Muscle layer of duodenum (tissue), 2 donors: ENCODE data around the gene TRIOBP.
A peak's percentile ranks its signal among the peaks of the same experiment; 100 is the strongest.
"Not testable (repeated sequence)": the region's sequence is repeated elsewhere in the genome, so short reads cannot be mapped to it uniquely, and the experiment has no call there.

Experiments used
- H3K27ac ChIP-seq: one replicate; pipeline ENCODE4 v1.7.0; 2013; ENCODE audit warnings: mild to moderate bottlenecking, low read length
- H3K27me3 ChIP-seq: one replicate; pipeline ENCODE4 v1.7.0; 2013; ENCODE audit warnings: low read depth, mild to moderate bottlenecking, control low read depth, low read length
- H3K36me3 ChIP-seq, 2 donors: one replicate each; pipeline ENCODE4 v1.7.0; 2013; ENCODE audit warnings: low read length in 2 of 2, control low read depth in 1 of 2, mild to moderate bottlenecking in 1 of 2; ENCODE audit not compliant: insufficient read depth in 2 of 2, control insufficient read depth in 1 of 2
- H3K4me1 ChIP-seq, 2 donors: one replicate each; pipeline ENCODE4 v1.7.0; 2013; ENCODE audit warnings: low read length in 2 of 2, mild to moderate bottlenecking in 2 of 2, control low read depth in 1 of 2, moderate library complexity in 1 of 2; ENCODE audit not compliant: insufficient read depth in 2 of 2, control insufficient read depth in 1 of 2
- H3K4me3 ChIP-seq, 2 donors: one replicate each; pipeline ENCODE4 v1.7.0; 2013; ENCODE audit warnings: low read length in 2 of 2, low read depth in 1 of 2, mild to moderate bottlenecking in 1 of 2
- H3K9me3 ChIP-seq, 2 donors: one replicate each; pipeline ENCODE4 v1.7.0; 2013; ENCODE audit warnings: low read length in 2 of 2, control low read depth in 1 of 2, mild to moderate bottlenecking in 1 of 2; ENCODE audit not compliant: control insufficient read depth in 1 of 2
- donor health status: healthy.

TRIOBP gene

DNA sequence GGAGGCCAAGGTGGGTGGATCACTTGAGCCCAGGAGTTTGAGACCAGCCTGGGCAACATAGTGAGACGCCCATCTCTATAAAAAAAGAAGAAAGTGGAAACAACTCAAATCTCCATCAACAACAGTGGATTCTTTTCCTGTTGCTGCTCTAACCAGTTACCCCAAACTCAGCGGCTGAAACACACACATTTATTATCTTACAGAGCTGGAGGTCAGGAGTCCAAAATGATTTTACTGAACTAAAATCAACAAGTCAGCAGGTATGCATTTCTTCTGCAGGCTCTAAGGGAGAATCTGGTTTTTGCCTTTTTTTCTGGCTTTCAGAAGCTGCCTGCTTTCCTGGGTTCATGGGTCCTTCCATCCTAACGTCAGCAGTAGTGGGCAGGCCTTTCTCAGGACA, 99.2 kb downstream of the TRIOBP start:
- no peaks in the 10 kb centered on the region for H3K4me1 ChIP-seq
- H3K36me3 ChIP-seq: no peaks in the 10 kb centered on the region
- no peaks in the 10 kb centered on the region for H3K9me3 ChIP-seq
- no peak overlapping the region for H3K4me3 ChIP-seq
- H3K27me3 ChIP-seq: no peaks in the 10 kb centered on the region
- no peak overlapping the region for H3K27ac ChIP-seq

- H3K27ac ChIP-seq, H3K4me3 ChIP-seq, H3K36me3 ChIP-seq, H3K9me3 ChIP-seq, H3K27me3 ChIP-seq, H3K4me1 ChIP-seq: not testable (repeated sequence)
Observed at GRCh38 chr22:37797259-37797658, 100.4 kb downstream of the TRIOBP start.

DNA sequence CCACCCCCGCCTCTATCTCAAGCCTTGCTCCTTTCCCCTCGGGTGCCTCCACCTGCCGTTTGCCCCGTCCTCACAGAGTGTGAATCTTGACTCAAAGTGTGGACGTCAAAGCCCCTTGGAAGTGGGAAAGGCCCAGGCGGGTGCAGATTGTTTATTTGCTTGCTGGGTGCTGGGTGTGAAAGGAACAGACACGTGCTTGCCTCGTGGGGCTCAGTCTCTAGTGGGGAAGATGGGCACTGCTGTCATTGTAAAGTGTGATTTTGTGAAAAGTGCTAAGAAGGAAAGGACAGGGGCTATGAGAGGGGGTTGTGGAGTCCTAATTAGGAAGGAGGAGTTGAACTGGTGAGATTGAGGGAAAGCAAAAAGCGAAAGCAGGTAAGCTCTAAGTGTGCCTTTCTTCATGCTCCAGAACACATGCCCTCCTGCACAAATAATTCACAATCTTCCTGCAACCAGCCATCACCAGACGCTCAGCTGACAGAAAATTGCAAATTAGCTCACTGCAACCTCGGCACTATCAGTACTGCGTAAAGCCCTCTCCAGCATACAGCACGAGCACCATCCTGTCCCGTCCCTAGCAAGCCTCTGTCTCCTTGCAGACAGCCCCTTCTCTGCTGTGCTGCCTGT, 101.1 kb downstream of the TRIOBP start:
- Histone ChIP-seq H3K27me3 (no peaks in the 10 kb centered on the region), H3K36me3 (no peaks in the 10 kb centered on the region), H3K4me3 (no peak overlapping the region), H3K27ac (no peak overlapping the region), H3K4me1 (peaks cover 0 to 10% of the 10 kb centered on the region in 2 donors), H3K9me3 (no peaks in the 10 kb centered on the region)

DNA sequence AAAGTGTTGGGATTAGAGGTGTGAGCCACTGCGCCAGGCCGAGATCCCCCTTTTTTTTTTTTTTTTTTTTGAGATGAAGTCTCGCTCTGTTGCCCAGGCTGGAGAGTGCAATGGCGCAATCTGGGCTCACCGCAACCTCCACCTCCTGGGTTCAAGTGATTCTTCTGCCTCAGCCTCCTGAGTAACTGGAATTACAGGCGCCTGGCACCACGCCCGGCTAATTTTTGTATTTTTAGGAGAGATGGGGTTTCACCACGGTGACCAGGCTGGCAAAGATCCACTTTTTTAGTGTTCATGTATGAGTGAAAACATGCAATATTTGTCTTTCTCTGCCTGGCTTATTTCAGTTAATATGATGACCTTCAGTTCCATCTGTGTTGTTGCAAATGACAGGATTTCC, 103.1 kb downstream of the TRIOBP start:
- not testable (repeated sequence) for H3K27me3 ChIP-seq, H3K4me3 ChIP-seq, H3K27ac ChIP-seq, H3K36me3 ChIP-seq, H3K9me3 ChIP-seq
- H3K4me1 ChIP-seq: peaks cover 0 to 12% of the 10 kb centered on the region in 2 donors

DNA sequence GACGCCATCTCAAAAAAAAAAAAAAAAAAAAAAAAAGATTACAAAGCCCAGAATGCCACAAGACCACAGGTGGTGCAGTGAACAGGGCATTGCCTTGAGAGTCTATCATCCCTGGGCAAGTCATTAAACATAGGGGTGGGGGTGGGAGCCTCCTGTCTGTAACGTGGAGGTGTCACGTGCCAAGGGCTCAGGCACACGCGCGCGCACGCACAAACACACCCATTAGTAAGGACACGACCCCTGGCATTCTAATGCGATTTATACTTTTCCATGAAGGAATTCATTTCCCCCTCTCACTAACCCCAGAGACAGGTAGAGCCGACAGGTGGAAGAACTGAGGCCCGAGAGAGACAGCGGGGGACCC, 105.1 kb downstream of the TRIOBP start:
- Histone ChIP-seq H3K9me3 (no peaks in the 10 kb centered on the region), H3K27ac (no peak overlapping the region), H3K4me3 (peak overlapping the region; percentile 43 to 66), H3K36me3 (no peaks in the 10 kb centered on the region), H3K4me1 (peaks cover 0 to 24% of the 10 kb centered on the region in 2 donors), H3K27me3 (no peaks in the 10 kb centered on the region)

DNA sequence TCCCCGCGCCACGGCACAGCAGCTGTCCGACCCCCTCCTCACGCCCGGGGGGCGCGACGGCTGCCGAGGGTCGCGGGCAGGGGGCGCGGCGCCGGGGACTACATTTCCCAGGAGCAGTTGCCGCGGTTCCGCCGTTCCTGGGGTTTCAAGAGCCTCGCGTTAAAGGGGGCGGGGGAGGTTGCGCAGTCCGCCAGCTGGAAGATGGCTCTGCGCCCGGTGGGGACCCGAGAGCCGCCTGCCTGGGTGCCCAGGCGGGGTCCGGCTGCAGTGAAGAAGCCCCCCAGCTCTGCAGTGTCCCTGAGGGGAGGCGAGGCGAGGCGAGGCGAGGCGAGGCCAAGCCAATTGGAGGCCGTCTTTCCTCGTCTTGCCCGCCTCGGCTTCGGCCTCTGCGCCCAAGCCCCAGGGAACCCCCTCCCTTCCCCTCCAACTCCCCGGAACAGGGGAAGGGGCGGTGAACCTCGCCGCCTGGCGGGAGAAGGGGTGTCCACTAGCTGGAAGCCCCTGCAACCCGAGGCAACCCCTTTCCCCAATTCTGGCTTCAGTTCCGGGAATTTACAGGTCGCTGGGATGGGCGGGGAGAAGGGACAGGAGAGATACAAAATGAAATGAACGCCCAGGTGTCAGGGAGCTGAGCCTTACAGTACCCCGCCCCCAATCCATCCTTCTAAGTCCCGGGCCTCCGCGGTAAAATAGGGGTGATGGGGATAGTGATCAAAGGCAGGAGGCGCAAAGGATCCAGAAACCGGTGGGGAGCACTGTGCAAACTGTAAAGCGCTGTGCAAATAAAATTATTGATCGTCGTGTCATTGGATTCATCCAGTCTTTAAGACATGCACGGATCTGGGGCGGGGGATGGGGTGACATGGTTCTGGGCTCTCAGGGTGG, 105.7 kb downstream of the TRIOBP start:
- H3K9me3 ChIP-seq: no peaks in the 10 kb centered on the region
- peaks cover 0 to 25% of the 10 kb centered on the region in 2 donors for H3K4me1 ChIP-seq
- no peak overlapping the region for H3K27ac ChIP-seq
- no peaks in the 10 kb centered on the region for H3K27me3 ChIP-seq
- peak overlapping the region; percentile 43 to 66 for H3K4me3 ChIP-seq
- no peaks in the 10 kb centered on the region for H3K36me3 ChIP-seq

DNA sequence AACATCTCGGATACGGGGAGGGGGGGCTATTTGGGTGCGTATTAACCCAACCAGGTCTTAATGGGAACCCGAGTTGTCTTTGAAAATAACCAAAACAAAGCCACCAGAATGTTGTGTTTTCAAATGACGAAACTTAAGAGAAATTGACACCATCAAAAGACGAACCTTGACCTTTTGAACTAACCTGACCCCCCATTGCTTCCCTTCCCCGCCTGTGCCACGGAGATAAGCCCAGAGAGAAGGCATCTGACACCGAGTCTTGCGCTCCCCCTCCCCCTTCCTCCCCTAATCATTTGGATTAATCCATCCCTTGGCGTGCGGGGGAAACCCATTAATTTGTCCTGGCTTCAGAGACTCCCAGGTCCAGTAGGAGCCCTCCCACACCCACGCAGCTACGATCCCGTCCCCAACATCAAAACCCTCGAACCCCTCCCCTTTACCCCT, 106.4 kb downstream of the TRIOBP start:
- Histone ChIP-seq H3K4me3 (peak overlapping the region; percentile 43 to 66), H3K4me1 (peaks cover 1 to 25% of the 10 kb centered on the region in 2 donors), H3K9me3 (no peaks in the 10 kb centered on the region), H3K27ac (no peak overlapping the region), H3K36me3 (no peaks in the 10 kb centered on the region), H3K27me3 (no peaks in the 10 kb centered on the region)

- Histone ChIP-seq H3K27me3 (no peaks in the 10 kb centered on the region), H3K36me3 (no peaks in the 10 kb centered on the region), H3K4me3 (peak overlapping the region in 1 of 2 donors; percentile 66), H3K9me3 (no peaks in the 10 kb centered on the region), H3K4me1 (peaks cover 5 to 25% of the 10 kb centered on the region in 2 donors), H3K27ac (no peak overlapping the region)
Observed at GRCh38 chr22:37803639-37804351, 106.9 kb downstream of the TRIOBP start.

GRCh38 chr22:37804352-37804880, 107.6 kb downstream of the TRIOBP start:
- Histone ChIP-seq H3K4me1 (peaks cover 5 to 25% of the 10 kb centered on the region in 2 donors), H3K9me3 (no peaks in the 10 kb centered on the region), H3K36me3 (no peaks in the 10 kb centered on the region), H3K4me3 (peak overlapping the region in 1 of 2 donors; percentile 66), H3K27ac (no peak overlapping the region), H3K27me3 (no peaks in the 10 kb centered on the region)

DNA sequence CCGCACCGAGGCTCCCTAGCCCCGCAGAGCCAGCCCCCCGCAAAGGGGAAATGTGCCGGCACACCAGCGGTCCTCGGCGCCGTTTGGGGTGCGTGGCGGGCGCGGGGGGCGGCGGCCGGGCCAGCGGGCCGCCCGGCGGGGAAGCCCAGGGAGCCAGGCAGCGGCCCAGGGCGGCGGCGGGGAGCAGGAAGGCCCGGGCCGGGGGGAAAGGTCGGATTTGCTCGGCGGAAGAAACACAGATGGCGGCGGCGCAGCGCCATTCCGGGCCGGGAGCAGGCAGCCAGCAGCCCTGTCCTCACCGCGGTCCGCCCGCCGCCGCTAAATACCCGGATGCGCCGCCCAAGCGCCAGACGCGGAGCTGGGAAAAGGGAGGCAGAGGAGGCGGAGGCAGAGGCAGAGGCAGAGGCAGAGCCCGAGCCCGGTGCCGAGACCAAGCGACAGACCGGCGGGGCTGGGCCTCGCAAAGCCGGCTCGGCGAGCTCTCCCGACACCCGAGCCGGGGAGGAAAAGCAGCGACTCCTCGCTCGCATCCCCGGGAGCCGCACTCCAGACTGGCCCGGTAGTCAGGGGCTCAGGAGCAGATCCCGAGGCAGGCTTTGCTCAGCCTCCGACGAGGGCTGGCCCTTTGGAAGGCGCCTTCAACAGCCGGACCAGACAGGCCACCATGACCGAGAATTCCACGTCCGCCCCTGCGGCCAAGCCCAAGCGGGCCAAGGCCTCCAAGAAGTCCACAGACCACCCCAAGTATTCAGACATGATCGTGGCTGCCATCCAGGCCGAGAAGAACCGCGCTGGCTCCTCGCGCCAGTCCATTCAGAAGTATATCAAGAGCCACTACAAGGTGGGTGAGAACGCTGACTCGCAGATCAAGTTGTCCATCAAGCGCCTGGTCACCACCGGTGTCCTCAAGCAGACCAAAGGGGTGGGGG, 108.3 kb downstream of the TRIOBP start:
- Histone ChIP-seq H3K36me3 (no peaks in the 10 kb centered on the region), H3K4me3 (peak overlapping the region; percentile 77 to 89), H3K27me3 (no peaks in the 10 kb centered on the region), H3K27ac (peak overlapping the region; percentile 85), H3K4me1 (peaks cover 5 to 25% of the 10 kb centered on the region in 2 donors), H3K9me3 (no peaks in the 10 kb centered on the region)
